GOT3 (cell line): Measurements from ENCODE around the gene ZNF708.
"Not testable (repeated sequence)": the region's sequence is repeated elsewhere in the genome, so short reads cannot be mapped to it uniquely, and the experiment has no call there.

Experiments used
- DNase-seq: peaks from one replicate; lab custom pipeline; 2025; ENCODE audit warnings: mixed read lengths; lab: John Stamatoyannopoulos, UW

Gene ZNF708

DNA sequence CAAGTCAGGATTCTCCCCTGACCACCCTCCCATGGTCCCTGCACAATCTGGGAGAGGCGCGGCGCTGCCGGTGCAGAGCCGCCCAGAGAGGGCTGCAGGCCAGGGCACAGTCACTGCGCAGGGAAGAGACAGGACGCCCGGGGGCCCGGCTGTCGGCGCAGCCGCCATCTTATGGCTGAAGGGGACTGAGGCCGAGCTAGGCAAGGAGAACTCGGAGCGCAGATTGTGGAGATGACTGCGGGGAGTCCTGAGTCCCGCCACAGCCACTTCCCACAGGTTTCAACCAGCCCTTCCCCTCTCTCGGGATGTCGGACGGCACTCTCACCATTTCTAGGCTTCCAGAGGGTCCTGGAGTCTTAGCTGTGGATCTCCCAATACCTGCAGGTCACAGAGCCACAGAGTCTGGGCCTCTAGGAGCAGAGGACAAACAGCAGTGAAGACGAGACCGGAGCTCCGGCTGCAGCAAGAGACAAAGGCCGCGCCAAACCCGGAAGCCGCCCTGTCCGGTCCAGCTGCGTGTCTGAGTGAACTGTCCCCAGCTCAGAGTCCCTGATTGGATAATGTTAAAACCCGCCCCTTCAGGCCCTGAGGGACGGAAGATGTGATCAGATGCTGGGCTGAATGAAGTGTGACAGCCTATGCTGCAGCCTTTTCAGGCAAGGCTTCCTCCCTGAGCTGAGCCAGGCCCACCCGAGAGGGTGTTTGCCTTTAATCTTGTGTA, at the start of gene ZNF708:
TSS of gene ZNF708 (minus strand) at position 526 of the 721 bp plus-strand sequence. CDS start at position 328, 198 bp downstream.
- peak; percentile 52 for DNase-seq

DNA sequence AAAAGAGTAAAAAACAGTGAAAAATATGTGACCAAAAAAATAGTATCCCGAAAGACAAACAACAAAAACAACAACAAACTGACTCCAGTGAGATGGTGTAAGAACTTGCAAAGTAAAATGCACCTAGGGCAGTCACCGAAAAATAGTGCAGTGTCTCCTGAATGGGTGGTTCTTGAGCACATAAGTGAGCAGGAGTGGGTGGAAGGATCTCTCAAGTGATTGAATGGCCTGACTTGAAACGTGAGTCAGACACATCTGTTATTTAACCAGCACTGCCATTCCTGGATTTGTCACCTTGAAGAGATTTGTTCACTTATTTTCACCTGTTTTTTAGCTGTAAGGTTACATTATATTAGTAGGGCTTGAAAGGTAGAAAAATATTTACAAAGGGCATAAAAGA, 33.1 kb upstream of the ZNF708 start:
- no peak for DNase-seq

DNA sequence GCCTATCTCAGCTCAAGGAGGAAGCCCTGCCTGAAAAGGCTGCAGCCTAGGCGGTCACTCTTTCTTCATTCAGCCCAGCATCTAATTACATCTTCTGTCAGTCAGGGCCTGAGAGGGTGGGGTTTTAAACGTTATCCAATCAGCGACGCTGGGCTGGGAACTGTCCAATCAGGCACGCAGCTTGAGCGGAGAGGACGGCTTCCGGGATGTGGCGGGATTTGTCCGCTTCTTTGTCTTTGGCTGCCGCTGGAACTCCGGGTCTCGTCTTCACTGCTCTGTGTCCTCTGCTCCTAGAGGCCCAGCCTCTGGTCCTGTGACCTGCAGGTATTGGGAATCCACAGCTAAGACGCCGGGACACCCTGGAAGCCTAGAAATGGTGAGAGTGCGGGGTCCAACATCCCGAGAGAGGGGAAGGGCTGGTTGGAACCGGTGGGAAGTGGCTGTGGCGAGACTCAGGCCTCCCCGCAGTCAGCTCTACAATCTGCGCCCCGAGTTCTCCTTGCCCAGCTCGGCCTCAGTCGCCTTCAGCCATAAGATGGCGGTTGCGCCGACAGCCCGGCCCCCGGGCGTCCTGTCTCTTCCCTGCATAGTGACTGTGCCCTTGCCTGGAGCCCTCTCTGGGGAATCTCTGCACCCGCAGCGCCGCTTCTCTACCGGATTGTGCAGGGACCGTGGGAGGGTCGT, 29.7 kb upstream of the ZNF708 start, which contains the start of gene ZNF738:
TSS of gene ZNF738 (plus strand) at position 233 of the 684 bp plus-strand sequence. CDS start at position 374, 141 bp downstream.
- peak; percentile 55 for DNase-seq

DNA sequence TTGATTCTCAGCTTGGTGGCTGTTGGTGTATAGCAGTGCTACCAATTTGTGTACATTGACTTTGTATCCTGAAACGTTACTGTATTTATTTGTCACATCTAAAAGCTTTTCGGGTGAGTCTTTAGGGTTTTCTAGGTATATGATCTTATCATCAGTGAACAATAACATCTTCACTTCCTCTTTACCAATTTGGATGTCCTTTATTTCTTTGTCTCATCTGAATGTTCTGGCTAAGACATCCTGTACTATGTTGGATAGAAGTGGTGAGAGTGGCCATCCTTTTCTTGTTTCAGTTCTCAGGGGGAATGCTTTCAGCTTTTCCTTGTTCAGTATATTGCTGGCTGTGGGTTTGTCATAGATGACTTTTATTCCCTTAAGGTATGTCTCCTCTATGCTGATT, 23.6 kb upstream of the ZNF708 start:
- DNase-seq = no peak

DNA sequence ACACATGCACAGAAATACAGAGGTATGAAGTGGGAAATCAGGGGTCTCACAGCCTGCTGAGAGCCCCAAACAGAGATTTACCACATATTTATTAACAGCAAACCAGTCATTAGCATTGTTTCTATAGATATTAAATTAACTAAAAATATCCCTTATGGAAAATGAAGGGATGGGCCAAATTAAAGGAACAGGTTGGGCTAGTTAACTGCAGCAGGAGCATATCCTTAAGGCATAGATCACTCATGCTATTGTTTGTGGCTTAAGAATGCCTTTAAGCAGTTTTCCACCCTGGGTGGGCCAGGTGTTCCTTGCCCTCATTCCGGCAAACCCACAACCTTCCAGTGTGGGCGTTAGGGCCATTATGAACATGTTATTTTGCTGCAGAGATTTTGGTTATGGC, 15.6 kb upstream of the ZNF708 start:
- not testable (repeated sequence) for DNase-seq

DNA sequence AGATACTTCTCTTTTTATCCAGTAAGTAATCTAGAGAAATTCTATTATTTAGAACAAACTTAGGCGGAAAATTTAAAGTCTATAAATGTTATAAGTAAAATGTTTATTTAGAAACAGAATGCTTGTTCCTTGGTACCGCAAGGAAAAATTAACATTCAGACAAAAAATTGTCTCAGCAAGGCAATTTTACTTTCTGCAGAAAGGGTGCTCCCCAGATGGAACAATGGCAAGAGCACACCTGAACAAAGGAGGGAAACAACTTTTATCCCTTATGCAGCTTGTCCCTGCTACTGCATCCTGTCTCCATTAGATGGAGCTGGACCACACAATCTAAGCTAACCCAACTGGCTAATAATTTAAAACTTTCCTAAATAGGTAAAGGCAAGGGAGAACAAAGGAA, 6.5 kb upstream of the ZNF708 start:
- no peak for DNase-seq

DNA sequence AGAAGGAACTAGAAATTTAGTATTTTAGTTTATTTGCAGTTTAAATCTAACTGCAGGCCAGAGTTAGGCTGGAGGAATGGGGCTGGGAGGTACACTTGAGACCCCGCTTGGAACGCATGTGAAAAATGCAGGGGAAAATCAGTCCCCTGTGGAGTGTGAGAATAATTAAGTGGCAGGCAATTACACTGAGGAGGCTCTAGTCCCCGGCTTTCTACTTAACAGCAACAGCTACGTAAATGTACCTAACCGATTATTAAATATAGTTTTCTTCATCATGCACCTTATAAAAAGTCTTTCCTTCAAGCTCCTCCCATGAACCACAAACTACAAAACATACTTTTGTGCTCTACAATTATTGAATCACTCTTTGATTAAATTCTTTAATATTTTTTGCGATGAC, 804 bp downstream of the ZNF708 start:
- DNase-seq = no peak

DNA sequence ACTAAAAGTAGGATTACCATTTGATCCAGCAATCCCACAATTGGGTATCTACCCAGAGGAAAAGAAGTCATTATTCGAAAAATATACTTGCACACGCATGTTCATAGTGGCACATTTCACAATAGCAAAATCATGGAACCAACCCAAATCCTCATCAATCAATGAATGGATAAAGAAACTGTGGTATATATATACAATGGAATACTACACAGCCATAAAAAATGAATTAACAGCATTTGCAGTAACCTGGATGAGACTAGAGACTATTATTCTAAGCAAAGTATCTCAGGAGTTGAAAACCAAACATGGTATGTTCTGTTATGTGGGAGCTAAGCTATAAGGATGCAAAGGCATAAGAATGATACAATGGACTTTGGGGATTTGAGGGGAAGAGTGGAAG, 3.0 kb downstream of the ZNF708 start:
- no peak for DNase-seq

DNA sequence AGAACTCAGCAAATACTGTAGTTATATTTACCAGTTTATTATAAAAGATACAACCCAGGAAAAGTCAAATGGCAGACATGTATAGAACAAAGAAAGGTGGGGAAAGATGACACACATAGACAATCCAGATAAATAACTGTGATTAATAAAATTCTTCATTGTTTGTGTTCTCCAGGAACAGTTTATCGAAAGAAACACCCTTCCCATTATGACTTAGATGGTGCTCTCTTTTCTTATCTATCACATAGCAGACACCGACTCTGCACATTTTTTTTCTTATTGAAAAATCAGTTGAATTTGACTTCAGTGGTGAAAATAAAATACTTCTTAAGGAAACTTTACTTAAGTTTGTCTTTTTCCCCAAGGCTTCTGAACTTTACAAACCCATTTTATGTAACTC, 6.2 kb downstream of the ZNF708 start:
- DNase-seq = no peak

DNA sequence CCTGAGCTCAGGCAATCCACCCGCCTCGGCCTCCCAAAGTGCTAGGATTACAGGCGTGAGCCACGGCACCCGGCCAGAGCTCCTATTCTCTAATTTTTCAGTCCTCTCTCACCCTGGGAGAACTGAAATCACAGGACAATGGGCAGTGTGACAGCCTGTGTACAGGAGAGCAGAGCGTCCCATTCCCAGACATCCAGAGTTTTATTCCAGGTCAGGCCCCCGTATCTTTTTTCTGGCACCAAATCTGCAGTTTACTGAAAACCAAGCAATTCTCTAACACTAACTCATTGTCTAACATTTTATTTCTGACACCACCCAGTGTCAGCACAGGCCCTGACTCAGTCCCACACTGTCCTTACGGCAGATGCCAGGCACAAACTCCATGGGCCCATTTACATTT, 6.7 kb downstream of the ZNF708 start:
- no peak for DNase-seq

DNA sequence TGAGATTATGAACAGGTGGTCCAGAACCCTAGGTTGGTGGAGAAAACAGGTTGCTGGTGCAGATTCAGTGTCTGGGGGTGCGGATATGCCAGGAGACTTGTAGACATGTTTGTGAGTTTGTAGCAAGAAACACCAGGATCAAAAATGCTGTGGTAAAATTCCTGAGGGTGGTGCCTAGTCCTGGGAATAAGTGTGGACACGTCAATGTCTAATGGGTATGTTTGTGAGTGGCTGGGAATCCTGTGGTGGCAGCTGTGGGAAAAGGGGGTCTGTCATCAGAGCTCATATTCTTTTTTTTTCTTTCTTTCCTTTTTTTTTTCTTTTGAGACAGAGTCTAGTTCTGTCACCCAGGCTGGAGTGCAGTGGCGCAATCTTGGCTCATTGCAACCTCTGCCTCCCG, 7.2 kb downstream of the ZNF708 start:
- no peak for DNase-seq

DNA sequence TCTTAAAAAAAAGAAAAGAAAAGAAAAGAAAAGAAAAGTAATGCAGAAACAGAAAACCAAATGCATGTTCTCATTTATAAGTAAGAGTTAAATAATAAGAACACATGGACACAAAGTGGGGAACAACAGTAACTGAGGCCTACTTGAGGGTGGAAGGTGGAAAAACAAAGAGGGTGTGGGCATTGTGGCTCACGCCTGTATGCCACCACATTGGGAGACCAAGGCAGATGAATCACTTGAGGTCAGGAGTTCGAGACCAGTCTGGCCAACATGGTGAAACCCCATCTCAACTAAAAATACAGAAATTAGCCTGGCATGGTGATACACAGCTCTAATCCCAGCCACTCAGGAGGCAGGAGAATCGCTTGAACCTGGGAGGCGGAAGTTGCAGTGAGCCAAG, 8.1 kb downstream of the ZNF708 start:
- DNase-seq = no peak

DNA sequence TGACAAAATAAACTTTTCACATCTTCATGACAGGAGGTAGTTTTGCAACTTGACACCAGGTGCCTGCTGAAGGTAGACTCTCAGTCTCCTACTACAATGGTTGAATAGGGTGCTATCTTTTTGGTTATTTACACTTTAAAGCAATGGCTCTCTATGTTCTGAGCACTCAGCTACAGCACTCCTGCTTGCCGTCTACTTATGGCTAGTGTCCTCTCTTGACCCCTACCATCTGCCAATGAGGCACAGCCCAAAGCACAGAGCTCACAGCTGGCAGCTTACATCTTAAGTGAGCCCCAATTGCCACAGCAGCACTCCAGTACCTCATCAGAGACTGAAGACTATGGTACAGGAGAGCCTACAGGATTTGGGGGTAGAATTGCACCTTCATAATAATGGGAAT, 11.4 kb downstream of the ZNF708 start:
- no peak for DNase-seq

DNA sequence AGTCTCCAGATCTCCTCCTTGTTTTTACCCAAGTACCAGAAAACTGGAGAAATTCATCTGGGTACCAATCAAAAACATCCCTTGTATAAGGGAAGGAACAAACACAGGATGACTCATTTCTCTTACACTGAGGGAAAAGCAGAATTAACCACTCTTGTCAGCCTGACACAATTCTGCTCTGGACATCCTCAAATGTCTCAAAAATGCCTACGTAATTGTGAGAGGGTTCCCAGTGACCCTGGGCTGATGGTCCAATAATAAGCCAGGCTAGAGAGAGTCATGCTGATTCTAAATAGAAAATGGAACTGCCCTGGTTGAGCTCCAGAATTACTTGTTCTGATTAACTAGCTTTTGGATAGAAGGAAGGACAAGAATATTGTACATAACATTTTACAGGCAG, 14.5 kb downstream of the ZNF708 start:
- DNase-seq = no peak

DNA sequence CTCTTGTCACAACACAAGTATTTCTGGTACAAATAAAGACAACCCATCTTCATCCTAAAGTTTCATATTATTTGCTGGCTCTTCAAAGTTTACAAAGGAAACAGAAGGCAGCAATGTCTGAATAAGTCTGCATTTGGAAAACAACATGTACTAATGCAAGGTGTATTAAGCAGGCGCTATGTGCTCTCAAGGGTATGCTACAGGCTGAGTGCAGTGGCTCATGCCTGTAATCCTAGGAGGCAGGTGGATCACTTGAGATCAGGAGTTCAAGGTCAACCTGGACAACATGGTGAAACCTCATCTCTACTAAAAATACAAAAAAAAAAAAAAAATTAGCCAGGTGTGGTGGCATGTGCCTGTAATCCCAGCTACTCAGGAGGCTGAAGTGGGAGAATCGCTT, 16.4 kb downstream of the ZNF708 start:
- not testable (repeated sequence) for DNase-seq

DNA sequence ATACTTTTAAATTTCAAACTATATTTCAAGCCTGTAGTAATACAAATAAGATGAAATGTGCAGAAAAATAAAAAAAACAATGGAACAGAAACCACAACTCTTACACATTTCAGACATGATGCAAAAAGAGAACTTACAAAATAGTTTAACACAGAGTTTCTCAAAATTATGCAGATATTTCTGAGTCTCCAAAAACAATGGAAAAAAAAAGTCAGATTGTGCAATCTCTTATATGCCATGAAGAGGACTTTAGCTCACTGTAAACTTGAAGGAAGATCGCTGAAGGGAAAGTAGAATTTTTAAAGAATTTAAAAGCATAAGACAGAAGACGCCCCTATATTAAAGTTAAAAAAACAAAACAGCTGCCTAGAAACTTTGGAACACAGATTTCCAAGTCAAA, 20.4 kb downstream of the ZNF708 start:
- DNase-seq = no peak

DNA sequence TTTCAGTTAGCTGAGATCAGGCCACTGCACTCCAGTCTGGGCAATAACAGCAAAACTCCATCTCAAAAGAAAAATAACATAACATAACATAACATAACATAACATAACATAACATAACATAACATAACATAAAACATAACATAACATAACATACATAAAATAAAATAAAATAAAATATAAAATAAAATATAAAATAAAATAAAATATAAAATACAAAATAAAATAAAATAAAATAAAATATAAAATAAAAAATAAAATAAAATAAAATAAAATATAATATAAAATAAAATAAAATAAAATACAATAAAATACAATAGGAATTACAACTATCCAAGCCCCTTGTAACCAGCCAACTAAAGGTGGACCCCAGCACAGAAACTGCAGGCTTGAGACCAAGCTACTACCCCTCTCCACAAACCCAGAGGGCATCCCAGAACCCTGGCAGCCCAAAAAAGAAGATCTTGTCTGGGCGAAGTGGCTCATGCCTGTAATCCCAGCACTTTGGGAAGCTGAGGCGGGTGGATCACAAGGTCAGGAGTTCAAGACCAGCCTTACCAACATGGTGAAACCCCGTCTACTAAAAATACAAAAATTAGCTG, 22.2 kb downstream of the ZNF708 start:
- not testable (repeated sequence) for DNase-seq

DNA sequence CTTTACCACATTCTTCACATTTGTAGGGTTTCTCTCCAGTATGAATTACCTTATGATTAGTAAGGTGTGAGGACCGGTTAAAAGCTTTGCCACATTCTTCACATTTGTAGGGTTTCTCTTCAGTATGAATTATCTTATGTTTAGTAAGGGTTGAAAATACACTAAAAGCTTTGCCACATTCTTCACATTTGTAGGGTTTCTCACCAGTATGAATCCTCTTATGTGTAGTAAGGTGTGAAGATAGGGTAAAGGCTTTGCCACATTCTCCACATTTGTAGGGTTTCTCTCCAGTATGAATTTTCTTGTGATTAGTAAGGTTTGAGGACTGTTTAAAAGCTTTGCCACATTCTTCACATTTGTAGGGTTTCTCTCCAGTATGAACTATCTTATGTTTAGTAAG, 35.4 kb downstream of the ZNF708 start:
- not testable (repeated sequence) for DNase-seq

DNA sequence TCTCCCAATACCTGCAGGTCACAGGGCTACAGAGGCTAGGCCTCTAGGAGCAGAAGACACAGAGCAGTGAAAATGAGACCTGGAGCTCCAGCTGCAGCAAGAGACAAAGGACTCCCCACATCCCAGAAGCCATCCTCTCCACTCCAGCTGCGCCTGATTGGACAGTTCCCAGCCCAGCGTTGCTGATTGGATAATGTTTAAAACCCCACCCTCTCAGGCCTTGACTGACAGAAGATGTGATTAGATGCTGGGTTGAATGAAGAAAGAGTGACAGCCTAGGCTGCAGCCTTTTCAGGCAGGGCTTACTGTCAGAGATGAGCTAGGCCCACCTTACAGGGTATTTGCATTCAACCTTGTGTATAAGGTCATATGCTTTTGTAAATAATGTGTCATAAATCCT, 59.4 kb downstream of the ZNF708 start:
- no peak for DNase-seq

DNA sequence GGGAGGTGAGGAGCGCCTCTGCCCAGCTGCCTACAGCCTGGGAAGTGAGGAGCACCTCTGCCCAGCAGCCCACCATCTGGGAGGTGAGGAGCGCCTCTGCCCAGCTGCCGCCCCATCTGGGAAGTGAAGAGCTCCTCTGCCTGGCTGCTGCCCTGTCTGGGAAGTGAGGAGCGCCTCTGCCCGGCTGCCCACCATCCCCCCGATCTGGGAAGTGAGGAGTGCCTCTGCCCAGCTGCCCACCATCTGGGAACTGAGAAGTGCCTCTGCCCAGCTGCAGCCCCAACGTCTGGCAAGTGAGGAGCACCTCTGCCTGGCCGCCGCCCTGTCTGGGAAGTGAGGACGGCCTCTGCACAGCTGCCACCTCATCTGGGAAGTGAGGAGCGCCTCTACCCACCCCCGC, 64.3 kb downstream of the ZNF708 start:
- no peak for DNase-seq

DNA sequence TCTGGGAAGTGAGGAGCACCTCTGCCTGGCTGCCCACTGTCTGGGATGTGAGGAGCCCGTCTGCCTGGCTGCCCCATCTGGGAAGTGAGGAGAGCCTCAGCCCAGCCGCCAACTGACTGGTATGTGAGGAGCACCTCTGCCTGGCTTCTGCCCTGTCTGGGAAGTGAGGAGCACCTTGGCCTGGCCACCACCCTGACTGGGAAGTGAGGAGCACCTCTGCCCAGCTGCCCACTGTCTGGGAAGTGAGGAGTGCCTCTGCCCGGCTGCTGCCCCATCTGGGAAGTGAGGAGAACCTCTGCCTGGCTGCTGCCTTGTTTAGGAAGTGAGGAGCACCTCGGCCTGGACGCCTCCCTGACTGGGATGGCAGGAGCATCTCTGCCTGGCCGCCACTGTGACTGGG, 64.8 kb downstream of the ZNF708 start:
- DNase-seq = no peak

DNA sequence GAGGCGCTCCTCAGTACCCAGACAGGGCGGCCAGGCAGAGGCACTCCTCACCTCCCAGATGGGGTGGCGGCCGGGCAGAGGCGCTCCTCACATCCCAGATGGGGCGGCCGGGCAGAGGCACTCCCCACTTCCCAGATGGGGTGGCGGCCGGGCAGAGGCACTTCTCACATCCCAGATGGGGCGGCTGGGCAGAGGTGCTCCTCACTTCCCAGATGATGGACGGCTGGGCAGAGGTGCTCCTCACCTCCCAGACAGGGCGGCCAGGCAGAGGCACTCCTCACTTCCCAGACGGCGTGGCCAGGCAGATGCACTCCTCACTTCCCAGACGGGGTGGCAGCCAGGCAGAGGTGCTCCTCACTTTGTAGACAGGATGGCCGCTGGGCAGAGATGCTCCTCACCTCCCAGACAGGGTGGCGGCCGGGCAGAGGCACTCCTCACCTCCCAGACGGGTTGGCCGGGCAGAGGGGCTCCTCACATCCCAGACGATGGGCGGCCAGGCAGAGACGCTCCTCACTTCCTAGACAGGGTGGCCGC, 68.3 kb downstream of the ZNF708 start:
- not testable (repeated sequence) for DNase-seq
